HG03520 (cell line): ENCODE results near the gene CSN2.
"Not testable (repeated sequence)": the region's sequence is repeated elsewhere in the genome, so short reads cannot be mapped to it uniquely, and the experiment has no call there.

Experiments
- ATAC-seq: cut with Tn5 transposase; IDR thresholded peaks from one replicate; pipeline ENCODE4 v1.9.1; 2021; ENCODE audit warnings: mild to moderate bottlenecking, moderate library complexity; ENCODE audit not compliant: unreplicated experiment

The CSN2 gene, protein sequence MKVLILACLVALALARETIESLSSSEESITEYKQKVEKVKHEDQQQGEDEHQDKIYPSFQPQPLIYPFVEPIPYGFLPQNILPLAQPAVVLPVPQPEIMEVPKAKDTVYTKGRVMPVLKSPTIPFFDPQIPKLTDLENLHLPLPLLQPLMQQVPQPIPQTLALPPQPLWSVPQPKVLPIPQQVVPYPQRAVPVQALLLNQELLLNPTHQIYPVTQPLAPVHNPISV

DNA sequence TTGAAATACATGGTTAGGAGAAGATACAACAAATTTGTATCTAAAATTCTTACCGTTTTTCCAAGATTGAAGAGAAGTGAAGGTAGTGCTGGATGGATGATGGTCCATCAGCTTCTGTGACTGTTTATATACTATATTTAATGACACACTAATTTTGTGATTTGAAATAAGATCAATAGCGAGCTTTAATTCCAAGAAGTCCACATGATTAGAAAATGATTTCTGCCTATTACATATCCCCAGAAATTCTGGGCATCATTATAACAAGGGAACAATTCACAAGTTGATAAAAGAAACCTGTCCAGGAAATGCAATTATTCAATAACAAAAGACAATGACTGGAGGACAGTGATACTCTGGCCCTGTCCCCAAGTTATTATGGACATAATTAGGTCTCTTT, at the start of gene CSN2:
TSS of gene CSN2 (minus strand) at position 101 of the 400 bp plus-strand sequence. CDS start 4,733 bp downstream, outside the sequence.
- no peak for ATAC-seq

DNA sequence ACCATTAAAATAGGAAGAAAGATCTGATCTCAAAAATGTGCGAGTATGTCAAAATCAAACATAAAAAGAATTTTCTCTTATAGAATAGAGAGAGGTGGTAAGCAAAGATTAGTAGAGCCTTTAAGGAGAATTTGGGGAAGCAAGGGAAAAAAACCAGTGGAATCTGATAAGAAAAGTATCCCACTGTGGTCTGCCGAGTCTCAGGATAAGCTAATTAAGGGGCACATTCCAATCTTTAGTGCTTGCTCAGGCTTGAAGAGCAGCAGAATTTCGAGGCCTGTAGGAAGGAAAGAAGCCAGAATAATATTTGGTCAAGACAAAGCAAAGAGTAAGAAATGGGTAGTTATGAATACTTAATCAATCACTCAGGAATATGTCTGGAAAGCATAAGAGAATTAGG, 43.2 kb upstream of the CSN2 start:
- no peak for ATAC-seq

DNA sequence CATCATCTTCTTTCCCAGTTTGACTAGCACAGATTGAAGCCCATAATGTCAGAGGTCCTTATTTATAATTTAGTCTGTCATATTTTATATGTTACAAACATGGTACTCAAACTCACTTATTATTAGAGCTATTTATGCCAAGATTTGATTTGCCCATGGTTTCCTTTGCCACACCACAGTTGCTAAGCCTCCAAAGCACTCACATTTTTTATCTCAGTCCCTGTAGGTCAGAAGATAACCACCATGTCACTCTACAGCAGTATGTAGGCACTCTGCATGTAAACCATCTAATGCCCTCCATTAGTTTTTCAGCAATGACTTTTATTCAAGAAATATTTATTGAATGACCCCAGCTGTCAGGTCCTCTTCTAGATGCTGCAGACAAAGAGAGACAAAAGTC, 37.0 kb upstream of the CSN2 start:
- ATAC-seq, result no peak

DNA sequence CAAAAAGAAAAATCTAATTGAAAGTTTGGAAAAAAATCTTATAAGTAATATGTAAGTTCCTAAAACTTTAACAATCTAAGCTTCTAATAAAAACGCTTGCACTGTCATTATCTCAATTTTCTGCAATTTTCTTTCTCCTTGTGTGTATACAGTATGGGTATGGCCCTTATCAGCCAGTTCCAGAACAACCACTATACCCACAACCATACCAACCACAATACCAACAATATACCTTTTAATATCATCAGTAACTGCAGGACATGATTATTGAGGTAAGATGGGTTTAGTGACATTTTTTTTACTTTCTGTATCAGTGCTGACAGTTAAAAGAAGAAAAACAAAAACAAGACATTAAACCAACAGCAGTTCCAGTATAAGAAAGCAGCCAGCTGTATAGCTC, 35.2 kb upstream of the CSN2 start:
- ATAC-seq, result no peak

DNA sequence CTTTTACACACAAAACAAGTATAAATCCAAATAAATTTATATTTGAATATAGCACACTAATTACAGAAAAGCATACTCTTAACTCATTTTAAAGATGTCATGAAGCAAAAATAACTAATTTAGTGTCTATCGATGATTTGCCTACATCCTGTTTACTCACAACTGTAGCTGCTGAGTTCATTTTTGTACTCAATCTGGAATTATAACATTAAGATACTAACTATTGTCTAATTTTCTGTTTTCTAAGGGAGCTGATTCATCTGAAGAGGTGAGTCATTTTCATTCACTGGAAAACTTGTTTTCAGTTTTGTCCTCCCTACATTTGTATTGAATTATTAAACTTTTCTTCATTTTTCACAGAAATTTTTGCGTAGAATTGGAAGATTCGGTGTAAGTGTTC, 33.9 kb upstream of the CSN2 start:
- ATAC-seq, result no peak

DNA sequence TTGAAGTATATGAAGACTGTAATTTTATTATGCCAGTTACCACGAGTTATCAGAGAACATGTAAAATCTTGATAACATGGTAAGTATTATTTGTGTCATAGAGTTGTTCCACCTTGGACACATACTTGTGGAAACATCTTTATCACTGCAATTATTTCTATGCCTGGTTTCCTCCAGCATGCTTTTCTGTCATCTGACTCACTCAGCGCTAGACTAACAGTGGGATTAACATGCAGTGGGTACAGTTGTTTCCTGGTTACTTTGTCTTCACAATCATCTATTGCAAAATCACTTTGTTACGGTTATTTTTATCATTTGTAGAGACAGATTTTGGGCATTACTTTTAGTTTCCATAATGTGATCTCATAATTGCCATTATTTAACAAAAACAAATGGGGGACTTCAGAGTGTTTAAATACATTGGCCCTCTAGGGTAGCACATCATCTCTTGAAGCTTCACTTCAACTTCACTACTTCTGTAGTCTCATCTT, 30.0 kb upstream of the CSN2 start, which contains the start of gene STATH:
TSS of gene STATH (plus strand) at position 441 of the 491 bp plus-strand sequence. CDS start 2,472 bp downstream, outside the sequence.
- ATAC-seq, result no peak

DNA sequence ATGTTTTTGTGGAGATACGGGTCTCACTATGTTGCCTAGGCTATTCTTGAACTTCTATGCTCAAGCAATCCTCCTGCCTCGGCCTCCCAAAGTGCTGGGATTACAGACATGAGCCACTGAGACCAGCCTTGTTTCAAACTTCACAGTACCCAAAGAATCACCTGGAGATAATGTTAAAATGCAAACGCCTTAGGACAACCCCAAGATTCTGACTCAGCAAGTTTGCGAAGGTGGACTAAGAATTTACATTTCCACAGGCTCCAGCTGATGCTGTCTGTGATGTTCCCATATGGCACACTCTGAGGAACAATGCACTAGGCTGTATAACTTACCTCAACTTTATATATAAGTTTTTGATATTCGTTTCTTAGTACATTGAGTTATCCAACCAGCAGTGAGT, 29.3 kb upstream of the CSN2 start:
- ATAC-seq, result no peak

DNA sequence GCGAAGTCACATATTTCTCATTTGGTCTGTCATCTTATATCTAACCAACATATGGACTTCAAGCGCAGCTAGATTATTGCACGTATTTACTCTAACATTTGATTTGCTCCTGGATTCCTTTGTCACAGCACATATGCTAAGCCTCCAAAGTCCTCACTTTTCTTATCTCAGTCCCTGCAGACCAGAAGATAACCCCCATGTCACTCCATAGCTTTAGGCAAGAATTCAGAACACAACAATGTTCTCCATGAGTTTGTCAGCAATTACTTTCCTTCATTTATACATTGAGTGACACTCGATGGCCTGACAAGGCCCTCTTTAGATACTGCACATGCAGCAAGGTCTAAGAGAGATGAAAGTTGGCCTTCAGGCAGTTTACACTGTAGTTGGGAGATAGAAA, 25.5 kb upstream of the CSN2 start:
- ATAC-seq, result no peak

DNA sequence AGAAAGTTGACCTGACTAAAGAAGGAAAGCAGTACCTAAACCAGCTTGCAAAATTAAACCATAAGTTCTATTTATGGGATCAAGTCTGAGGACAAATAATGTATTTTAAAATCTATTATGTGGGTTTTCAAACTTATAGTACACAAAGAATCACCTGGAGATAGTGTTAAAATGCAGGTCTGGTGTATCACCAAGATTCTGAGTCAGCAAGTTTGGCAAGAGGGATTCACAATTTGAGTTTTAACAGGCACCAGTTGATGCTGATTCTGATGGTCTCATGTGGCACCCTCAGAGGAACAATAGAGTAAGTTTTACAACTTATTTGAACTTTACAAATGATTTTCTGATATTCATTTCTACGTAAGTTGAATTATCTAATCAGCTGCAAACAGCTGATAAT, 21.1 kb upstream of the CSN2 start:
- ATAC-seq, result no peak

DNA sequence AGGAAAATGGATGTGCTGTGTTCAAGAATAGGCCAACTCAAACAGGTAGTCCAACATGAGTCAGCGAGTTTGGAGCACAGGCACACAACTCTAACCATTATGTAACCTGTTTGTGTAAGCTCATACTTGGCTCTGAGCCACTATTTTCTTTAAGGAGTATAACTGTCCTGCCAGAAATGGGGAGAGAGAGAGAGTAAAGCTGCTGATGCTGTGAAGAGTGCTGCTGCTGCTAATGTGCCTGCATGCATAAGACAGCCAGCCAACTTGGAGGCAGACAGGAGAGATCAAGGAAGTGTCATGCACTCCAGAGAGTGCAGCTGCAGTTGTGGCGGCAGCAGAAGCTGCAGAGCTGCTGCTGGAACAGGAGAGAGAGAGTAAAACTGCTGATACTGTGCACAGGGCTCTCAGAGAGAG, 18.5 kb upstream of the CSN2 start:
- ATAC-seq, result peak; percentile 52

DNA sequence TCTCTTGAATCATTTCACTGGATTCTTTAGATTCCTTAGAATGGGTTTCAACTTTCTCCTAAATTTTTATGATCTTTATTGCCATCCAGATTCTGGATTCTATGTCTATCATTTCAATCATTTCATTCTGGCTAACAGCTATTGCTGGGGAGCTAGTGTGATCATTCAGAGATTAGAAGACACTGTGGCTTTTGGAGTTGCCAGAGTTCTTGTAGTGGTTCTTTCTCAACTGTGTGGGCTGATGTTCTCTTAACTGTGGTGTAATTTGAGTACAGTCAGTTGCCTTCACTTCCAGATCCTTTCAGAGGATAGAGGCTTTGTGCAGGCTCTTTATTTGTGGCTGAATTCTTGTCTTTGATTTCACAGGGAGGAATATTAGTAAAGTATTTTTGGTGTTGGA, 12.1 kb upstream of the CSN2 start:
- no peak for ATAC-seq

DNA sequence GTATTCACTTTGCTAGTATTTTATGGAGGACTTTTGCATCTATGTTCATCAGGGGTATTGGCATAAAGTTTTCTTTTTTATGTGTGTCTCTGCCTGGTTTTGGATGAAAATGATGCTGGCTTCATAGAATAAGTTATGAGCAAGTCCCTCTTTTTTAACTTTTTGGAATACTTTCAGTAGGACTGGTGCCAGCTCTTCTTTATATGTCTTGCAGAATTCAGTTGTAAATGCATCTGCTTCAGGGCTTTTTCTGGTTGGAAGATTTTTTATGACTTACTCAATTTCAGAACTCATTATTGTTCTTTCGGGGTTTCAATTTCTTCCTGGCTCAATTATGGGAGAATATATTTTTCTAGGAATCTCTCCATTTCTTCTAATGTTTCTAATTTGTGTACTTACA, 9.1 kb upstream of the CSN2 start:
- no peak for ATAC-seq

DNA sequence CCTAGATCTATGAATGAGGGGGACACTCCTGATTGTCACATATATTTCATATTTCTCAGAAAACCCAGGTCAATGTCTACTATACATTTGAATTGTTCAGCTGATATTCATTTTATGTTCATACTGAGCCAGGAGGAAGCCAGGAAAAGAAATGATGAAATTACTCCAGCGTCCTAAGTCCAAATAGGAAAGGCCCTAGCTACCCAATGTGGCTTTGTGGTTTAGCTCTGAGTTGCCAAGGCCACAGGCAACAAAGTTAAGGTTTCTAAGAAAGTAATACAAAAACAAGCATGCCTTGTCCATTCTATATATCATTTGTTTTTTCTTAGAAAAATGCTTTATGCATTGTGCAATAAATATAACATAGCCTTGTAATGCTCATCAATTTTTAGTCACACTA, 4.5 kb upstream of the CSN2 start:
- ATAC-seq, result no peak

DNA sequence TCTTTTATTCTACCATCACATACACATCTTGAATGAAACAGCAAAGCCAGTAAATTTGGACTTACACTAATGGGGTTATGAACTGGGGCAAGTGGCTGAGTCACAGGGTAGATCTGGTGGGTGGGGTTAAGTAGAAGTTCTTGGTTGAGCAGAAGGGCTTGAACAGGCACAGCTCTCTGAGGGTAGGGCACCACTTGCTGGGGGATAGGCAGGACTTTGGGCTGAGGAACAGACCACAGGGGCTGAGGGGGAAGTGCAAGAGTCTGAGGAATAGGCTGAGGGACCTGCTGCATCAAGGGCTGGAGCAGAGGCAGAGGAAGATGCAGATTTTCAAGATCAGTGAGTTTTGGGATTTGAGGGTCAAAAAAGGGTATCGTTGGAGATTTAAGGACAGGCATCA, 8.3 kb downstream of the CSN2 start:
- ATAC-seq, result no peak

DNA sequence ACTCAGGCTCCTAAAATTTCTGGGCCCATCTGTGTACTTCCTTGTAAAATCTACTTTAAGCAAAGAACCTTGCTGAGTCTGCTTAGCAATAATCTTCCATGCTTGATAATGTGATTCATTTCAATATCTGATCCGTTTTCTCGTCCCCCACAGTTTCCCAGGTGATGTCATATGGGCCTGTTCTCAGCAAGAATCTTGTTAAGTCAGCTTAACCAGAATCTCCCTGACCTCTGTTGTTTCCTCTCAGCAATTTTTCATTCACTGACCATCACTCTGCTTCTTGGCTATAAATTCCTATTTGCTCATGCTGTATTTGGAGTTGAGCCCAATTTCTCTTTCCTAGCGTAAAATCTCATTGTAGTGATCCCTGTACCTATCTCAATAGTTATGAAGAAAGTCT, 13.9 kb downstream of the CSN2 start:
- ATAC-seq, result no peak

DNA sequence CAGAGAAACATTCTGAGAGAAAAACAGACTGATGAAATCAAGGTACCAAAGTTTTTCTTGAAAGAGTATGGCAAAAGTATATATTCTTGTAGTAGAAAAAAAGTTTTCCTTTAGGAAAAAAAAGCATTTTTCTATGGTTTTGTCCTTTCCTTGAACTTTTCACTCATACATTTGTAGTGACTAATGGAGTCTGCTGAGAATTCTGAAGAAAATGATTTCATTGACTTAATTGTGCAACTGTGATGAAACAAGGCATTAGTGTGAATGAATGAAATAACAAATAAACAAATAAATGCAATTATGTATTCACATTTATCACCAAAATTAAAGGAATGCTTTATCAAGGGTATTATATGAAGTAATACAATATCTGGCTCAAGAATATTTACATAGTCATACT, 29.0 kb downstream of the CSN2 start:
- no peak for ATAC-seq

DNA sequence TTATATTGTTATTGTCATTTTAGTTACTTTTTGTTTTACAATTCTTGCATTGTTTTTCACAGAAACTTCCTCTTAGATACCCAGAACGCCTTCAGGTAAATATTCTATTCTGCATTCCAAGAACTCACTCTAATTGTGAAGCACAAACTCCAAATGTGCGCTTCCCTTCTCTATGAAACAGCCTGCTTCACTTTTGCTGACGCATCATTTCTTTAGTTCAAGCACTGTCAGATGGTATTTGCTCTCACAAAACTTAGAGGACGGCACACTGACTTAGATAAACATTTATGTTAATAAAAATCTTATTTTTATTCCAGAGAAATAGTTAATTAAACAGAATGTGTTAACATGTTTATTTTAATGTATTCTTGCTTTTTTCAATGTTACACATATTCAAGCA, 31.4 kb downstream of the CSN2 start:
- no peak for ATAC-seq

DNA sequence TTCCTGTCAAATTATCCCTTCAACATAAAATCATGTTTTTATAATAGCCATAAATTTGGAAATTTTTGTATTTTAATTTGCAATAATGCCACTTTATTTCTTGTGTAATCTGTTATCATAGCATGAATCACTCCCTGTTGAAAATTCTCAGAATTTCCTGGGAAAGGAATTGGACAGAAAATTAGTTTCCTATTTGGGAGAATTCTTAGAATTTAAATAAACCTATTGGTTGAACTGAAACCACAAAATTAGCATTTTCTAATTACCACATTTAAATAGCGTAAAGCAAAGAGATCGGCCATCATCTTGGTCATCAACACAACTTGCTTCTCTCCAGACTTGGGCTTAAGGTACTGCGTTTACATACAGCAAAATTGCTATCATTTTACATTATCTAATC, 34.8 kb downstream of the CSN2 start, which contains the start of gene CSN1S1:
TSS of gene CSN1S1 (plus strand) at position 301 of the 400 bp plus-strand sequence. CDS start 1,488 bp downstream, outside the sequence.
- no peak for ATAC-seq

DNA sequence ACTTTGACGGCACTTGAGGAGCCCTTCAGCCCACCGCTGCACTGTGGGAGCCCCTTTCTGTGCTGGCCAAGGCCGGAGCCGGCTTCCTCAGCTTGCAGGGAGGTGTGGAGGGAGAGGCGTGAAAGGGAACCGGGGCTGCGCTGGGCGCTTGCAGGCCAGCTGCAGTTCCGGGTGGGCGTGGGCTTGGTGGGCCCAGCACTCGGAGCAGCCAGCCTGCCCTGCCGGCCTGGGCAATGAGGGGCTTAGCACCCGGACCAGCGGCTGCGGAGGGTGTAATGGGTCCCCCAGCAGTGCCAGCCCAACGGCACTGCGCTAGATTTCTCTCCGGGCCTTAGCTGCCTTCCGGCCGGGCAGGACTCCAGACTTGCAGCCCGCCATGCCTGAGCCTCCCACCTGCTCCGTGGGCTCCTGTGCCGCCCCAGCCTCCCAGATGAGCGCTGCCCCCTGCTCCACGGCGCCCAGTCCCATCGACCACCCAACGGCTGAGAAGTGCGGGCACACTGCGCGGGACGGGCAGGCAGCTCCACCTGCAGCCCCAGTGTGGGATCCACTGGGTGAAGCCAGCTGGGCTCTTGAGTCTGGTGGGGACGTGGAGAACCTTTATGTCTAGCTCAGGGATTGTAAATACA, 41.6 kb downstream of the CSN2 start:
- not testable (repeated sequence) for ATAC-seq

DNA sequence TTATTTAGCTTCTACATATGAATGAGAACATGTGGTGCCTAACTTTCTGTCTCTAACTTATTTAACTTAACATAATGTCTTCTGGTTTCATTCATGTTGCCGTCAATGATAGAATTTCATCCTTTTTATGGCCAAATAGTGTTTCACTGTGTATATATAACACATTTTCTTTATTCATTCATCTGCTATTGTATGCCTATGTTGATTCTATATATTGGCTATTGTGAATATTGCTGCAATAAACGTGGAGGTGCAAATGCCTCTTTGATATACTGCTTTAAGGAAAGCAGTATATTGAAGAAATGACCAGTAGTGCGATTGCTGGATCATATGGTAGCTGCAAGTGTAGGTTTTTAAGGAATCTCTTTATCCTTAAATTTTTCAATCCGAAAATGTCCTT, 44.7 kb downstream of the CSN2 start:
- ATAC-seq, result no peak

DNA sequence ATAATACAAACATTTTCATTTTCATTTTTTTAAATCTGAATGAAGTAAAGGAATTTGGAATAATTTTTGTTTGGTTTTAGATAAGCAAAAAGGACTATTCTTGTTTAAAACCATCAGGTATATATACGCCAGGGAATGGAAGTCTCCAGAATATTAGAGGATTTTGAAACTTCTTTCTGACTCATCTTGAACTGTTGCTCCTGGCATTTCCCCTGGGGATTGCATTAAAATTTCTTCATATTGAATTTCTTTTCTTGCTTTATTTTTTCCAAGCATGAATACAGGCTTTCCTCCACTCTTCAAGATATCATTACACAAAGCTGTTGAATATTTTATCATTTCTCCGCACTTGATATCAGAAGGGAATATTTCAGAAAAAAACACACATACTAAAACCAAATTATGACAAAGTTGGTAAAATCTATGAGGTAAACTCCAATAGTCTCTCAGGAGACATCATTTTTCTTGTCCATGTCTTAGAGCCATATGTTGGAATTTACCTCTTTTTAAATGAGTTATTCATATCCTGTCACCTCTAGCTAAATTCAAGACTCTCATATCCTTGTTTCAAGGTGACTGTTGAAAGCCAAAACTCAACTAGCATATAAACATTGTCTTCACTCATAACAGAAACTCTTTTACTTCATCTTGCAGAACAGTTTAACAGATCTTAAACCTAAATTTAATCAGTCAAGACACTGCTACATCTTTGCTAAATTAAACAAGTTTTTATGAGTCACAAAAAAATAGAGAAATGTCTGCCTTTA, 55.3 kb downstream of the CSN2 start:
- peak; percentile 83 for ATAC-seq

DNA sequence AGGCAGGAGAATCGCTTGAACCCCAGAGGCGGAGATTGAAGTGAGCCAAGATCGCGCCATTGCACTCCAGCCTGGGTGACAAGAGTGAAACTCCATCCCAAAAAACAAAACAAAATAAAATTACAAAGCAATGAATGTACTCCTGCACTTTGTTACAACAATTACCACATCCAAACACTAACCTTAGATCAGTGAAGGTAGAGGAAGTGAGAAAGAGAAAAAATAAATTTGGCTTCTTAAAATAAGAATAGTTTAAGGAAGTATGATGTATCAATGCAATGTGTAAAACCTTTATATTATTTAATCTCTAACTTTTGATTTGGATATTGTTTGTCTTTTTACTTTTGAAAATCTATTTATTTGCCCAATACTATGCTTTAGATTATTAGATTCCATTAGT, 56.3 kb downstream of the CSN2 start:
- no peak for ATAC-seq
